Stimulated activated CD8-positive, alpha-beta memory T cell treated with anti-CD3 and anti-CD28 coated beads, Interleukin-15, amount 100 ng/mL, for 1 hour (primary cell): ENCODE data around the gene ERCC8.
"Not testable (repeated sequence)": the region's sequence is repeated elsewhere in the genome, so short reads cannot be mapped to it uniquely, and the experiment has no call there.

Experiments
- DNase-seq: peaks from one replicate; pipeline ENCODE4 v3.0.0-alpha.2; 2020; ENCODE audit warnings: low read depth

ERCC8 gene

DNA sequence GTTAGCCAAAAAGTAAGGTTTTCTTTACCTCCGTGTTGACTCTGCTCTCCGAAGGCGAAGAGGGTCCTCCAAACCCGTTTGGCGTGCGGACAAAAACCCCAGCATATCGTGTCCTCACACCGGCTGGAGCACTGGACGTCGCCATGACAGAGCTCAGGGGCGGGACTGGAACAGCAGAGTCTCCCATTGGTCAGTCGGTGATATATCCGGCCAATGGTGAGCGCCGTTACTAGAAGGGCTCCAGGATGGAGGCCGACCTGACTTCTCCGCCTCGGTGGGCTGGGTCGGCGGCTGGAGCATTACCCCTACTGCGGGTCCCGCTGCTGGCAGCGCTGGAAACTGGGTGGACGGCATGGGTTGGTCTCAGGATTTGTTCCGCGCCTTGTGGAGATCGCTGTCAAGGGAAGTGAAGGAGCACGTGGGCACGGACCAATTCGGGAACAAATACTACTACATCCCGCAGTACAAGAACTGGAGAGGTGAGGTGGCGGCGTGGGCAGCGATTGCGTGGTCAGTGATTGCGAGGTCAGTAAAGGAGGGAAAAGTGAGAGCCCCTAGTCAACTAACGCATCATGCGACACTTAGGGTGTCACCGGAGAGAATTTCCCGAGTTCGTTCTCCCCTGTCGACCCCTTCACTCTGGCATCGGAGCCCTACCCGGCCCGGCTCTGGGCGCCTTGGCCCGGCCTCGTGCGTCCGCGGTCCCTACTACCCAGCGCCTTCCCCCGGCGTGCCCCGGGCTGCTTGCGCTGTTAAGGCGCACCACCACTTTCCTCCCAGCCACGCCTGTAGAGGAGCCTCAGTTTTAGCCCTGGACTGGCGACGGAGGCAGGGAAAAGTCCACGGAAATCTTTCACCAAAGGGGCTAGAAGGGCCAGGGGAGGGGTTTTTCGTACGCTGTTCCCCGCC is at the start of gene ERCC8, which contains the start of gene NDUFAF2:
Gene ERCC8, minus strand, starts transcription at position 167 of the 909 bp plus-strand sequence. Its CDS starts 62 bp downstream, at position 105.
Gene NDUFAF2, plus strand, starts transcription at position 302 of the 909 bp plus-strand sequence. Its CDS starts 51 bp downstream, at position 353.
- peak; percentile 82 for DNase-seq

DNA sequence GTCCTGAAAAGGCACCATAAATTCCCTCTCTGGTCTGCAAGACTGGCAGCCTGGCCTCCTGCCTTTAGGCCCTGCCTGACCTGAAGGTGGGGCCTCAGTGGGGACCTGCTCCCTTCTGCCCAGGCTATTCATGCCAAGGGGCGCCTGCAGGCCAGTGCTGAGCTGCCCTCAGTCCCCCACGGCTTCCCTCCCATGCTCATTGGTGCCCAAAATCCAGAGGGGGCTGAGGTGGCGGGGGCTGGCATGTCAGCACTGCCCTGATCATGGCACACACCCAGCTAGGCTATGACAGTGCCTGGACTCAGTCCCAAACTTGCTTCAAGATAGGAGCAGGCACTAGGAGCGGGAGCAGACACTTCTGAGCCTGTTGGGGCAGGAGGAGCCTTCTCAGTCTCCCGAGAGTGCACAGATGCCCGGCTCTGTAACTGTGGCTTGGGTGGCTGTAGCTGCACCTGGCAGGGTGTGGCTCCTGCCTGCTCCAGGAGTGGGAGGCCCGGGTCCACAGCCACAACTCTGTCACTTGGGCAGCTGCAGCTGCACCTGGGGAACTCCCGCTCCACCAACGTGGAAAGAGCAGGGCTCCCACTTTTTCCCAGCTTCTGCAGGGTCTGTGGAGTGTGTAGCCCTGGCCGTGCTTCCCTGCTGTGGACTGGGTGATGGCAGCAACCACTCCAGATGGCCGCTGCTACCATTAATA is 49.2 kb upstream of the ERCC8 start:
- no peak for DNase-seq

GRCh38 chr5:60993425-60993824 is 48.6 kb upstream of the ERCC8 start:
- no peak for DNase-seq

DNA sequence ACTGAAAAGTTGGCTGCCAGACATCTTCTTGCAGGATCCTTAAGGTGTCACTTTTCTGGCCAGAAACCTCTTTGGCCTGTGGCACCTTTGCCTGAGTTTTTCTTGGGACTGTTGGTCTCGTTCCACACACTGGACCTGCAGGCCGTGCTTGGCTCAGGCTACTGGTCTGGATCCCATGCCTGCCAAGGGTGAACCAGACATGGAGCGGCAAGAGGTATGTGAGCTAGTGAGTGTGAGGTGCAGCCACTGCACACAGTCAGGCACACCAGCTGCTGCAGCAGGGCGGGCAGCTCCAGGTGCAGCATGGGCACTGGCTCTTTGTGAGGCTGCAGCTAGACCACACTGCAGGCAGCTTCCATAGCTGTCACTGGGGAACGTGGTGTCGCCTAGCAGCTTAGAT is 48.0 kb upstream of the ERCC8 start:
- no peak for DNase-seq

DNA sequence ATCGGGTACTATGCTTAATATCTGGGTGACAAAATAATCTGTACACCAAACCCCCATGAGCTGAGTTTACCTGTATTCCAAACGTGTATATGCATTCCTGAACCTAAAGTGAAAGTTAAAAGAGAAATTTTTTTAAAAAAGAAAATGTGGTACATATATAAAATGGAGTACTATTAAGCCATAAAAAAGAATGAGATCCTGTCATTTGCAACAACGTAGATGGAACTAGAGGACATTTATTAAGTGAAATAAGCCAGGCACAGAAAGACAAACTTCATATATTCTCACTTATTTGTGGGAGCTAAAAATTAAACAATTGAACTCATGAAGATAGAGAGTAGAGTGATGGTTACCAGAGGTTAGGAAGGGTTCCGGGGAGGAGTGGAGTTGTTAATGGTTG is 44.9 kb upstream of the ERCC8 start:
- no peak for DNase-seq

GRCh38 chr5:60982127-60982526 is 37.3 kb upstream of the ERCC8 start:
- DNase-seq = not testable (repeated sequence)

- DNase-seq = no peak
Measured at GRCh38 chr5:60980511-60980910, 35.6 kb upstream of the ERCC8 start.

DNA sequence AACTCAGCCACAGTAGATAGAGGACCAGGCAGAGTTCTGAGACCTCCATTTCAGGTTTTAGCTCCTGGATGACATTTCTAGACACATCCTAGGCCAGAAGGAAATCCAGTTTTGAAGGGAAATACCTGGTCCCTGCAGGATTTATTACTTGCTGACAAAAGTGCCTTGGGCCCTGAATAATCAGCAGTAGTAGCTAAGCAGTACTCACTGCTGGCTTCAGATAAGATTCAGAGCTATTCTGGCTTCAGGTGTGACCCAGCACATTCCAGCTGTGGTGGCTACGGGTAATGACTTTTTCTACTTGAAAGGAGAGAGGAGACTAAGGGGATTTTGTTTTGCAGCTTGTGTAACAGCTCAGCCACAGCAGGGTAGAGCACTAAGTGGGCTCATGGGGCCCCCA is 34.1 kb upstream of the ERCC8 start:
- DNase-seq = no peak

DNA sequence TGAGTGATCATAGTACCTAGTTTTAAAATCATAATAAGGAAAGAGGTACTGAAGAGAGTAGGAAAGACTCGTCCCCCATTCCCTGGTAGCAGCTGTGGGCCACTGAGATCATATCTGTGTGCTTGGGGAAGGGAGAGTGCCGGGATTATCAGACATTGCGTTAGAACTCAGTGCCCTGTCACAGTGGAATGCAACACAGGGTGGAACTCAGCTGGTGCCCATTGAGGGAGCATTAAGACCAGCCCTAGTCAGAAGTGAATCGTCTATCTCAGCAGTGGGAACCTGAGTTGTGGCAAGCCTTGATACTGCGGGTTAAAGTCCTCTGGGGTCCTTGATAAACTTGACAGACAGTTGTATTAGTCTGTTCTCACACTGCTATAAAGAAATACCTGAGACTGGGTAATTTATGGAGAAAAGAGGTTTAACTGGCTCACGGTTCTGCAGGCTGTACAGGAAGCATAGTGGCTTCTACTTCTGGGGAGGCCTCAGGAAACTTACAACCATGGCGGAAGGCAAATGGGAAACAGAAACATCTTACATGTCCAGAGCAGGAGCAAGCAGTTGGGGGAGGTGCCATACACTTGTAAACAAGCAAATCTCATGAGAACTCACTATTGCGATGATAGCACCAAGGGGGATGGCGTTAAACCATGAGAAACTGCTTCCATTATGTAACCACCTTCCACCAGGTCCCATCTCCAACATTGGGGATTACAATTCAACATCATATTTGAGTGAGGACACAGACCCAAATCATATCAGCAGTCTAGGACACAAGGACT is 33.3 kb upstream of the ERCC8 start:
- no peak for DNase-seq

GRCh38 chr5:60972231-60972630 is 27.4 kb upstream of the ERCC8 start:
- DNase-seq = no peak

DNA sequence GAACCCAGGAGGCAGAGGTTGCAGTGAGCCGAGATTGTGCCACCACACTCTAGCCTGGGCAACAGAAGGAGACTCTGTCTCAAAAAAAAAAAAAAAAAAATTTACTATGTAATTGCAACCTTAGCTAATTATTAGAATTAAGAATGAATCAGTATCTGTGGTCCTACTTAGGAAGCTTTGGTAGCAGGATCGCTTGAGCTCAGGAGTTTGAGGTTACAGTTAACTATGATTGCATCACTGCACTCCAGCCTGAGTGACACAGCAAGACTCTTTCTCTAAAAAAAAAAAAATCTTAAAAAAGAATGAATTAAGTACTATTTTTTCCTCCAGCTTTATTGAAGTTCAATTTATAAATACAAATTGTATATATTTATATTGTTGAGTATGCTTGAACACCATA is 16.8 kb upstream of the ERCC8 start:
- no peak for DNase-seq

DNA sequence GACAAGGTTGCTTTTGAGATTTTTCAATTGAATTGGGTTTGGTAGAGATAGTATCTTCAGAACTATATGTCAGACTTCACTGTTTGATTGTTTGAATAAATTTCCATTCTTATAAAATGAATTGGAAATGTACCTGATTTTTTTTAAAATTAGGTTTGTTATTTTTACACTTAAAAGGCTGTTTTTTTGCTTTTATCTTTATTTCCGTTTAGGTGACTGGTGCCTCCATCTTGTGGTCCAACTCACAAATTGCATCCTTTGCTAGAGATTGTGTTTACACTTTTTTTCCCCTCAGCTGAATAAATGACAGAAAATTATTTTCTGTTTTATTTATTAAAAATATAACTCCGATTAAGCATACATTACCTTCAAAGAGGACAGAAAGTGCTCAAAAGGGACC is 15.7 kb upstream of the ERCC8 start:
- no peak for DNase-seq

DNA sequence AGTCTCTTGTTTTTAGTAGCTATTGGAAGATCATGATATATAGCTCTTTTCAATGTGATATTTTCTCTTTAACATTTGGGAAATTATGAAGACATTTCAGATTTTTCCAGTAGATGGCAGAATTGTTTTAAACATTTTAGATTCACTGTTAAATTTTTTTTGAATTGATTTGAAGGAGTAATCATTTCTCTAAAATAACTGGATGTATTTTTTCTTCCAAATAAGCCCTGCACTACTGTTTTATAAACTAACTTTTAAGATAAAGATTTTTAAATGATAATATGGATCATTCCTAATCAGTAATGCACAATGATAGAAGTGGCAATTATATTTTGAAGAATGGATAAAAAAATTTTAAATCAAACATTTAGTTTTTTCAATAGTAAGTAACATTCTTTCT is 14.3 kb upstream of the ERCC8 start:
- DNase-seq = no peak

DNA sequence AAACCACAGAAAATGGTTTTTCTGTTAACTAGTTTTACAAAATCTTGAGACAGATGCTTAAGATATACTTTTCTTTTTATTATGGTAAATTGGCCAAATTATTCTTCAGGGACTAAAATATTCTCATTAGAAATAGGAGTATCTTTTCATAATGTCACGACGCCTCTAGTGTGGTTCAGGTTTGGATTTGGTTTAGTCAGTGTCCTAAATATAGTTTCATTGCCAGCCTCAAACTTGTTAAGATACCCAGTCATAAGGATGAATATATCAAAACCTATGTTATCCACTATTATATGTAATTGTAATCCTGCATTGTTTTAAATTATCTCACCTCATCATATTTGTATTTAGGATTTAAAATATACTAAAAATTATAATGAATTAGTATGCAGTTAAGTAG is 13.8 kb upstream of the ERCC8 start:
- DNase-seq = no peak

- no peak for DNase-seq
Measured at GRCh38 chr5:60958088-60958487, 13.2 kb upstream of the ERCC8 start.

GRCh38 chr5:60955239-60955638 is 10.4 kb upstream of the ERCC8 start:
- DNase-seq = no peak

DNA sequence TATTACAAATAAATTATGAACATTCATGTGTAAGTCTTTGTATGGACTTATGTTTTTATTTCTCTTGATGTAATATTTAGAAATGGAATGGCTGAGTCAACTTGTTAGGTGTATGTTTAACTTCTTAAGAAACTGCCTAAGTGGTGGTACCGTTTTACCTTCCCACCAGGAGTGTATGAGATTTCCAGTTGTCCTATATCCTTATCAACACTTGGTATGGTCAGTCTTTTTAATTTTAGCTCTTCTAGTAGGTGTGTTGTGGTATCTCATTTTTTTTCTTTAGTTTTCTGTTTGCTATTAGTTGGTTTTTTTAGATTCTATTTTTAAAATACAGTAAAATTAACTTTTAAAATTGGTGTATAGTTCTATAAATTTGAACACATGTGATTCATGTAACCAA is 3.9 kb upstream of the ERCC8 start:
- DNase-seq = no peak

DNA sequence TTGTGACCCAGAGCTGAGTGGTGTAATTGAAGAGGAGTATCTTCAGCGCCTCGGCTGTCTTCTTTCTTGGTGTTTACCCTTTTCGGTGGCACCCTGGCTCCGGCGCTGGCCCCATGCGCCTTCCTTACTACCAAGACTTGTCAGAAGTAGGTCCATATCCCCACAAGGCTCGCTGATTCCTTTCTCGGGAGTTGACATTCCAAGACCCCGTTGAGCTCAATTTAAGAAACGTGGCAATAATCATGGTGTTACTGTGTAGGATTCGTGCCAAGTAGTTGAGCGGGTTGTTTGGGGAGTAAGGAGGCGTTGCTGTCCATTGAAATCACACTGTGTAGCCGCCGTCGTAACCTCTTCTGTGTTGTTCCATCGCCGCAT is 930 bp upstream of the ERCC8 start:
- no peak for DNase-seq

GRCh38 chr5:60943624-60944023 is 1.2 kb downstream of the ERCC8 start:
- DNase-seq = no peak

DNA sequence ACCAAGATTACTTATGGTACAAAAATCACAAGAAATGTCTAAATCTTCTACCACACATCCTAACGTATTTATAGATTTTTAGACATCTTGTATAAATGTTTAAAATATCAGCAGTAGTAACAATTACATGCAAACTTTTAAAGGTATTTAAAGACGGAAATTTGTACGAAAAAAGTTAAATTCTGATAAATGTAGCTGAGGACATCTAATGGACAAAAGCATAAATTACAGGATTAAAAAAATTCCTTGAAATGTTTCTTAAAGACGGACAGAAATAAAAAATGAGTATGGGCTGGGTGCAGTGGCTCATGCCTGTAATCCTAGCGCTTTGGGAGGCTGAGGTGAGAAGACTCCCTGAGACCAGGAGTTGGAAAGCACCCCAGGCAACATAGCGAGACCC is 15.8 kb downstream of the ERCC8 start:
- no peak for DNase-seq

GRCh38 chr5:60927450-60927849 is 17.4 kb downstream of the ERCC8 start:
- no peak for DNase-seq

- no peak for DNase-seq
Measured at GRCh38 chr5:60918466-60918865, 26.4 kb downstream of the ERCC8 start.

GRCh38 chr5:60916646-60917045 is 28.2 kb downstream of the ERCC8 start:
- no peak for DNase-seq
